ENCODE results near the gene SMOC2. TPM values are rescaled to one million over a fixed set of nuclear protein-coding genes. Genes with fewer than 3 reads are reported as not detected.

SMOC2 gene
- total and polyA plus RNA-seq, 2 donors (not counting 1 experiment from before 2014, with no cell fraction given), result 0.37 TPM; not detected in 1

GRCh38 chr6:168538892-168539811, 98.2 kb downstream of the SMOC2 start:
- Histone ChIP-seq H3K9me3 (ENCODE audit: control extremely low read depth in 1 of 3, control insufficient read depth in 2 of 3, insufficient read depth in 1 of 3, low read length in 2 of 3) (peaks cover 0 to 4% (median 0%) of the 10 kb centered on the region in 3 donors), H4K20me1 (ENCODE audit: control insufficient read depth, insufficient read depth, low read length, poor library complexity, severe bottlenecking) (no peaks in the 10 kb centered on the region), H3K79me2 (ENCODE audit: control insufficient read depth, insufficient read depth, low read length) (no peaks in the 10 kb centered on the region), H2AFZ (ENCODE audit: insufficient read depth, low read depth, low read length, poor library complexity, severe bottlenecking) (no peak overlapping the region), H3K36me3 (replicated peaks in 1 of 2; ENCODE audit: control extremely low read depth in 1 of 2, control insufficient read depth in 1 of 2, extremely low read depth in 1 of 2, insufficient read depth in 2 of 2, low read length in 1 of 2) (no peaks in the 10 kb centered on the region), H3K27me3 (replicated peaks in 1 of 4; ENCODE audit: control extremely low read depth in 1 of 4, control insufficient read depth in 3 of 4, insufficient read depth in 4 of 4, low read length in 3 of 4) (no peaks in the 10 kb centered on the region), H3K4me1 (ENCODE audit: control insufficient read depth in 2 of 2, insufficient read depth in 2 of 2, low read length in 2 of 2) (no peaks in the 10 kb centered on the region), H3K4me2 (replicated peaks; ENCODE audit: low read depth, low read length, poor library complexity, severe bottlenecking) (no peak overlapping the region), H3K4me3 (ENCODE audit: control extremely low read depth in 1 of 5, extremely low read depth in 1 of 5, insufficient read depth in 1 of 5, low read depth in 2 of 5, low read length in 4 of 5) (no peak overlapping the region), H3K9ac (ENCODE audit: low read length) (no peak overlapping the region), H3K27ac (ENCODE audit: low read length in 2 of 2) (no peak overlapping the region)
- Mint-ChIP-seq H3K9me3 (ENCODE audit: insufficient read depth) (no peaks in the 10 kb centered on the region), H3K27ac (no peak overlapping the region), H3K4me1 (no peaks in the 10 kb centered on the region), H3K27me3 (no peaks in the 10 kb centered on the region), H3K4me3 (no peak overlapping the region)
- 61% methylated on average over 16 of the region's 21 CpGs for WGBS (ENCODE audit: insufficient coverage)
- no peak for TF ChIP-seq EZH2 (IDR thresholded peaks at IDR 0.05; ENCODE audit: borderline replicate concordance, insufficient read depth, low read depth, low read length, poor library complexity, severe bottlenecking)
- TF ChIP-seq CTCF (IDR thresholded peaks at IDR 0.05), result no peak
- intact Hi-C loops (cut with micrococcal nuclease), result no loop called here
- ChIA-PET CTCF (no interaction called here), POLR2A (no interaction called here)
- DNase-seq, result no peak
- ATAC-seq (ENCODE audit: low read depth), result no peak

- TF ChIP-seq EZH2 (IDR thresholded peaks at IDR 0.05; ENCODE audit: borderline replicate concordance, insufficient read depth, low read depth, low read length, poor library complexity, severe bottlenecking), result no peak
- no peak for TF ChIP-seq CTCF (IDR thresholded peaks at IDR 0.05)
- Mint-ChIP-seq H3K27me3 (no peaks in the 10 kb centered on the region), H3K4me1 (no peaks in the 10 kb centered on the region), H3K4me3 (no peak overlapping the region), H3K27ac (no peak overlapping the region), H3K9me3 (ENCODE audit: insufficient read depth) (no peaks in the 10 kb centered on the region)
- Histone ChIP-seq H3K9ac (ENCODE audit: low read length) (no peak overlapping the region), H3K36me3 (replicated peaks in 1 of 2; ENCODE audit: control extremely low read depth in 1 of 2, control insufficient read depth in 1 of 2, extremely low read depth in 1 of 2, insufficient read depth in 2 of 2, low read length in 1 of 2) (no peaks in the 10 kb centered on the region), H3K9me3 (ENCODE audit: control extremely low read depth in 1 of 3, control insufficient read depth in 2 of 3, insufficient read depth in 1 of 3, low read length in 2 of 3) (peaks cover 0 to 4% (median 0%) of the 10 kb centered on the region in 3 donors), H3K79me2 (ENCODE audit: control insufficient read depth, insufficient read depth, low read length) (no peaks in the 10 kb centered on the region), H3K4me2 (replicated peaks; ENCODE audit: low read depth, low read length, poor library complexity, severe bottlenecking) (no peak overlapping the region), H3K4me1 (ENCODE audit: control insufficient read depth in 2 of 2, insufficient read depth in 2 of 2, low read length in 2 of 2) (no peaks in the 10 kb centered on the region), H4K20me1 (ENCODE audit: control insufficient read depth, insufficient read depth, low read length, poor library complexity, severe bottlenecking) (no peaks in the 10 kb centered on the region), H3K27me3 (replicated peaks in 1 of 4; ENCODE audit: control extremely low read depth in 1 of 4, control insufficient read depth in 3 of 4, insufficient read depth in 4 of 4, low read length in 3 of 4) (no peaks in the 10 kb centered on the region), H3K27ac (ENCODE audit: low read length in 2 of 2) (no peak overlapping the region), H3K4me3 (ENCODE audit: control extremely low read depth in 1 of 5, extremely low read depth in 1 of 5, insufficient read depth in 1 of 5, low read depth in 2 of 5, low read length in 4 of 5) (no peak overlapping the region), H2AFZ (ENCODE audit: insufficient read depth, low read depth, low read length, poor library complexity, severe bottlenecking) (no peak overlapping the region)
- DNase-seq (no peak), ATAC-seq (ENCODE audit: low read depth) (no peak)
- ChIA-PET POLR2A (no interaction called here), CTCF (no interaction called here)
- intact Hi-C loops (cut with micrococcal nuclease), result no loop called here
- WGBS (ENCODE audit: insufficient coverage), result 27% methylated on average over 9 of the region's 15 CpGs
These were observed 99.8 kb downstream of the SMOC2 start for GRCh38 chr6:168540713-168541291.

Measured in B cell (primary cell).